Measurements from ENCODE around the gene C6orf132. TPM values are rescaled to one million over a fixed set of nuclear protein-coding genes. Genes with fewer than 3 reads are reported as not detected.

C6orf132 gene
- total and polyA plus RNA-seq, 2 experiments from 2014 or later = 22.2 to 40.9 TPM

DNA sequence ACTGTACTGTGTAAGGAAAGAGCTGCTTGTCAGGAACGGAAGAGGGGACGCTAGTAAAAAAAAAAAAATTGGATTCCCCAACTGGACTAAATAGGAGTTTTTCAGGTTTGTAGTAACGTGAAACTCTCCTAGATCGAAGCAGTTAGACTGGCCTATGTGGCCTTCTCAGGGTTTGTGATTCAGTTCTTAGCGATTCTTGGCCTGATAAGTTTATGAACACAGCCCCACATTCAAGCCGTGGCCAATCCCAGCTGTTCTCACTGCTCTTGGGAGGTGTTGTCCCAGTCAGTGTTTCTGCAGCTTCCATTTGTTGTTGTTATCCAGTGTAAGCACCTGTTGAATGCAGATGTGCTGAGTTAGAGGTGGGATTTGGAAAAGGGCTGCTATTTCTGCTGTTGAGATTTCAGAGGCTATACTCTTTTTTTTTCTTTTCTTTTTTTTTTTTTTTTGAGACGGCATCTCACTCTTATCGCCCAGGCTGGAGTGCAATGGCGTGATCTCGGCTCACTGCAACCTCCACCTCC, 62.4 kb downstream of the C6orf132 start (continued):
- TF ChIP-seq, protein P1, sequence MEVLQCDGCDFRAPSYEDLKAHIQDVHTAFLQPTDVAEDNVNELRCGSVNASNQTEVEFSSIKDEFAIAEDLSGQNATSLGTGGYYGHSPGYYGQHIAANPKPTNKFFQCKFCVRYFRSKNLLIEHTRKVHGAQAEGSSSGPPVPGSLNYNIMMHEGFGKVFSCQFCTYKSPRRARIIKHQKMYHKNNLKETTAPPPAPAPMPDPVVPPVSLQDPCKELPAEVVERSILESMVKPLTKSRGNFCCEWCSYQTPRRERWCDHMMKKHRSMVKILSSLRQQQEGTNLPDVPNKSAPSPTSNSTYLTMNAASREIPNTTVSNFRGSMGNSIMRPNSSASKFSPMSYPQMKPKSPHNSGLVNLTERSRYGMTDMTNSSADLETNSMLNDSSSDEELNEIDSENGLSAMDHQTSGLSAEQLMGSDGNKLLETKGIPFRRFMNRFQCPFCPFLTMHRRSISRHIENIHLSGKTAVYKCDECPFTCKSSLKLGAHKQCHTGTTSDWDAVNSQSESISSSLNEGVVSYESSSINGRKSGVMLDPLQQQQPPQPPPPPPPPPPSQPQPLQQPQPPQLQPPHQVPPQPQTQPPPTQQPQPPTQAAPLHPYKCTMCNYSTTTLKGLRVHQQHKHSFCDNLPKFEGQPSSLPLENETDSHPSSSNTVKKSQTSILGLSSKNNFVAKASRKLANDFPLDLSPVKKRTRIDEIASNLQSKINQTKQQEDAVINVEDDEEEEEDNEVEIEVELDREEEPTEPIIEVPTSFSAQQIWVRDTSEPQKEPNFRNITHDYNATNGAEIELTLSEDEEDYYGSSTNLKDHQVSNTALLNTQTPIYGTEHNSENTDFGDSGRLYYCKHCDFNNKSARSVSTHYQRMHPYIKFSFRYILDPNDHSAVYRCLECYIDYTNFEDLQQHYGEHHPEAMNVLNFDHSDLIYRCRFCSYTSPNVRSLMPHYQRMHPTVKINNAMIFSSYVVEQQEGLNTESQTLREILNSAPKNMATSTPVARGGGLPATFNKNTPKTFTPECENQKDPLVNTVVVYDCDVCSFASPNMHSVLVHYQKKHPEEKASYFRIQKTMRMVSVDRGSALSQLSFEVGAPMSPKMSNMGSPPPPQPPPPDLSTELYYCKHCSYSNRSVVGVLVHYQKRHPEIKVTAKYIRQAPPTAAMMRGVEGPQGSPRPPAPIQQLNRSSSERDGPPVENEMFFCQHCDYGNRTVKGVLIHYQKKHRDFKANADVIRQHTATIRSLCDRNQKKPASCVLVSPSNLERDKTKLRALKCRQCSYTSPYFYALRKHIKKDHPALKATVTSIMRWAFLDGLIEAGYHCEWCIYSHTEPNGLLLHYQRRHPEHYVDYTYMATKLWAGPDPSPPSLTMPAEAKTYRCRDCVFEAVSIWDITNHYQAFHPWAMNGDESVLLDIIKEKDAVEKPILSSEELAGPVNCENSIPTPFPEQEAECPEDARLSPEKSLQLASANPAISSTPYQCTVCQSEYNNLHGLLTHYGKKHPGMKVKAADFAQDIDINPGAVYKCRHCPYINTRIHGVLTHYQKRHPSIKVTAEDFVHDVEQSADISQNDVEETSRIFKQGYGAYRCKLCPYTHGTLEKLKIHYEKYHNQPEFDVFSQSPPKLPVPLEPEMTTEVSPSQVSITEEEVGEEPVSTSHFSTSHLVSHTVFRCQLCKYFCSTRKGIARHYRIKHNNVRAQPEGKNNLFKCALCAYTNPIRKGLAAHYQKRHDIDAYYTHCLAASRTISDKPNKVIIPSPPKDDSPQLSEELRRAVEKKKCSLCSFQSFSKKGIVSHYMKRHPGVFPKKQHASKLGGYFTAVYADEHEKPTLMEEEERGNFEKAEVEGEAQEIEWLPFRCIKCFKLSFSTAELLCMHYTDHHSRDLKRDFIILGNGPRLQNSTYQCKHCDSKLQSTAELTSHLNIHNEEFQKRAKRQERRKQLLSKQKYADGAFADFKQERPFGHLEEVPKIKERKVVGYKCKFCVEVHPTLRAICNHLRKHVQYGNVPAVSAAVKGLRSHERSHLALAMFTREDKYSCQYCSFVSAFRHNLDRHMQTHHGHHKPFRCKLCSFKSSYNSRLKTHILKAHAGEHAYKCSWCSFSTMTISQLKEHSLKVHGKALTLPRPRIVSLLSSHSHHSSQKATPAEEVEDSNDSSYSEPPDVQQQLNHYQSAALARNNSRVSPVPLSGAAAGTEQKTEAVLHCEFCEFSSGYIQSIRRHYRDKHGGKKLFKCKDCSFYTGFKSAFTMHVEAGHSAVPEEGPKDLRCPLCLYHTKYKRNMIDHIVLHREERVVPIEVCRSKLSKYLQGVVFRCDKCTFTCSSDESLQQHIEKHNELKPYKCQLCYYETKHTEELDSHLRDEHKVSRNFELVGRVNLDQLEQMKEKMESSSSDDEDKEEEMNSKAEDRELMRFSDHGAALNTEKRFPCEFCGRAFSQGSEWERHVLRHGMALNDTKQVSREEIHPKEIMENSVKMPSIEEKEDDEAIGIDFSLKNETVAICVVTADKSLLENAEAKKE (CRISPR knock-in tag; IDR thresholded peaks at IDR 0.05) = no peak

DNA sequence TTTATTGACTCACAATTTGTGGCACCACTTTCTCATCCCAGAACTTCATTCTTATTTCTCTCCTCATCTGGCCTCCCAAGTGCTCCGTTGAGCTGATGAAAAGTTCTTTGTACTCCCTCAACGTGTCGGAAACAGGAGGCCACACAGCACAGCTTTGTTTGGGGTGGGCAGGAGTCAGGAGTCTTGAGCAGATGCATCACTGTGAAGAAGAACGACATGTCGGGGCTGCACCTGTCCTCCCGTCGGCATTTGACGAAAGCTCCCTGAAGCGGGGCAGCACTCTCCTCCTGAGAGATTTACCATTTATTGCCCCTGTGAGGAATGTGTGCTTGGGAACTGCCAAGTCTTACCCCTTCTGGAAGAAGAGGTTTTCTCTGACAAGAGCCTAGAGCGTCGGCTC, 64.0 kb downstream of the C6orf132 start:
- Histone ChIP-seq H3K4me2 (no peak overlapping the region), H4K20me1 (replicated peaks; ENCODE audit: insufficient read depth) (no peaks in the 10 kb centered on the region; the same call in 1 of the 2 replicates), H3K79me2 (replicated peaks; ENCODE audit: insufficient read depth) (no peaks in the 10 kb centered on the region), H3K9me2 (ENCODE audit: insufficient read depth) (no peaks in the 10 kb centered on the region), H3K4me3 (no peak overlapping the region), H3K36me3 (ENCODE audit: insufficient read depth) (peaks cover 15% of the 10 kb centered on the region), H3K27ac (ENCODE audit: low read depth) (no peak overlapping the region), H3F3A (replicated peaks; ENCODE audit: low read depth) (peaks cover 5% of the 10 kb centered on the region; the same call in 1 of the 2 replicates), H2AFZ (no peak overlapping the region), H3K27me3 (ENCODE audit: insufficient read depth) (no peaks in the 10 kb centered on the region), H3K4me1 (ENCODE audit: insufficient read depth) (no peaks in the 10 kb centered on the region)
- ATAC-seq (no peak), DNase-seq (ENCODE audit: low spot score) (no peak)
- H3K9me3 Mint-ChIP-seq = no peaks in the 10 kb centered on the region
- H3K4me1 Mint-ChIP-seq = no peaks in the 10 kb centered on the region
- H3K27ac Mint-ChIP-seq = no peak overlapping the region
- H3K27me3 Mint-ChIP-seq (ENCODE audit: insufficient read depth, low read depth, poor library complexity) = no peaks in the 10 kb centered on the region
- no peak overlapping the region for H3K4me3 Mint-ChIP-seq
- H3K36me3 Mint-ChIP-seq (ENCODE audit: low read depth) = peaks cover 30% of the 10 kb centered on the region
- TF ChIP-seq JUNB (IDR thresholded peaks at IDR 0.05; ENCODE audit: unreplicated experiment) (no peak), EZH2phosphoT487 (IDR thresholded peaks at IDR 0.05; ENCODE audit: unreplicated experiment) (no peak), STAT1 (IDR thresholded peaks at IDR 0.05; ENCODE audit: unreplicated experiment) (no peak)
- TF ChIP-seq, protein P2, sequence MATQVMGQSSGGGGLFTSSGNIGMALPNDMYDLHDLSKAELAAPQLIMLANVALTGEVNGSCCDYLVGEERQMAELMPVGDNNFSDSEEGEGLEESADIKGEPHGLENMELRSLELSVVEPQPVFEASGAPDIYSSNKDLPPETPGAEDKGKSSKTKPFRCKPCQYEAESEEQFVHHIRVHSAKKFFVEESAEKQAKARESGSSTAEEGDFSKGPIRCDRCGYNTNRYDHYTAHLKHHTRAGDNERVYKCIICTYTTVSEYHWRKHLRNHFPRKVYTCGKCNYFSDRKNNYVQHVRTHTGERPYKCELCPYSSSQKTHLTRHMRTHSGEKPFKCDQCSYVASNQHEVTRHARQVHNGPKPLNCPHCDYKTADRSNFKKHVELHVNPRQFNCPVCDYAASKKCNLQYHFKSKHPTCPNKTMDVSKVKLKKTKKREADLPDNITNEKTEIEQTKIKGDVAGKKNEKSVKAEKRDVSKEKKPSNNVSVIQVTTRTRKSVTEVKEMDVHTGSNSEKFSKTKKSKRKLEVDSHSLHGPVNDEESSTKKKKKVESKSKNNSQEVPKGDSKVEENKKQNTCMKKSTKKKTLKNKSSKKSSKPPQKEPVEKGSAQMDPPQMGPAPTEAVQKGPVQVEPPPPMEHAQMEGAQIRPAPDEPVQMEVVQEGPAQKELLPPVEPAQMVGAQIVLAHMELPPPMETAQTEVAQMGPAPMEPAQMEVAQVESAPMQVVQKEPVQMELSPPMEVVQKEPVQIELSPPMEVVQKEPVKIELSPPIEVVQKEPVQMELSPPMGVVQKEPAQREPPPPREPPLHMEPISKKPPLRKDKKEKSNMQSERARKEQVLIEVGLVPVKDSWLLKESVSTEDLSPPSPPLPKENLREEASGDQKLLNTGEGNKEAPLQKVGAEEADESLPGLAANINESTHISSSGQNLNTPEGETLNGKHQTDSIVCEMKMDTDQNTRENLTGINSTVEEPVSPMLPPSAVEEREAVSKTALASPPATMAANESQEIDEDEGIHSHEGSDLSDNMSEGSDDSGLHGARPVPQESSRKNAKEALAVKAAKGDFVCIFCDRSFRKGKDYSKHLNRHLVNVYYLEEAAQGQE (IDR thresholded peaks at IDR 0.05; ENCODE audit: unreplicated experiment) = no peak
- TF ChIP-seq, protein P1 (CRISPR knock-in tag; IDR thresholded peaks at IDR 0.05) = no peak
